HG03196 (cell line): ENCODE data around the gene APOF.
"Not testable (repeated sequence)": the region's sequence is repeated elsewhere in the genome, so short reads cannot be mapped to it uniquely, and the experiment has no call there.

Experiments
- ATAC-seq: cut with Tn5 transposase; IDR thresholded peaks from one replicate; pipeline ENCODE4 v1.9.1; 2021; ENCODE audit not compliant: unreplicated experiment

The APOF gene

DNA sequence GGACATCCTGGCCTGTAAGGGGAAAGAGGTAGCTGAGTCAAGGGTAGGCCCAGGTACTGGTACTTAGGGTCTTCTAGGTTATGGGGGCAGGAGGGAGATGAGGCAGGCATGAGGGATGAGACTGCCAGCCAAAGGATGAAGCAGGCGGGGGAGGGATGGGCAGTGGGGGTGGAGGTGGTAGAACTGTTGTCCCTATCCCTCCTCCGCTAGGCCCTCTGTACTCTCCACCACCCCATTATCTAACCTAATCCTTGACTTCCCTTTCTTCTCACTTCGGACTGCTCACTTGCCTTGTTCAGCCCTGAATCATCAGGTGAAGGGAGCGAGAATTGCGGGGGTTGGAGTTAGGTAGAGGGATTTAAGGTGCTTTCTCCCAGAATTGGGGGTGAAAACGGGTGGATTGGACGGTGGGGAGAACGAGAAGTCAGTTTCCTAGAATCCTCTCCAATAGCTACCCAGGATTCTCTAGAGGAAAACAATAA, 29.4 kb downstream of the APOF start:
- peak; percentile 0 for ATAC-seq

DNA sequence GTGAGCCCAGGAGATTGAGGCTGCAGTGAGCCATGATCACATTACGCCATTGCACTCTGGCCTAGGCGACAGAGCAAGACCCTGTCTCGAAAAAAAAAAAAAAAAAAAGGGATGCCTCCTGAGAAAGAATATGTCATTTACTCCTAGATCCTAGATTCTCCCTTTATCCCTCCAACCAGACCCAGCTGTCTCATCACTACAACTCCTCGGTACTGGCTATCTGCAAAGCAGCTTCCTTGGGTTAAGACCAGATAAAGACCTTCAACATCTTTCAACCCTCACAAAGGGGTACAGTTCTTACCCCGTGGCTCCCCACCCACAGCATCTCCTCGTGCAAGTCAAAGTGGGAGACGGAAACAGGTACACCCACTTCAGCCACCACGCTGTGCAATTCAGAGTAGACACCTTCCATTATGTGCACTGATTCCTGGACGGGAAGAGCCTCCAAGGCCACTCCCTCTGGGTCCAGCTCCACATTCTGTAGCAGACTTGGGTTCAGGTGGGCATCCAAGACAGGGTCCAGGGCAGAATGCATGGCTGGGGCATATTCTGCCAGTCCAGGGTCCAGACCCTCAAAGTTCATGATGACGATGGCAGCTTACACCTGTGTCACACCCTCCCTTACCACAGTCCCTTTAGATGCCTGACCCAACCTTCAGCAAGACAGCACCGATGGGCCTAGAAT, 30.0 kb downstream of the APOF start:
- no peak for ATAC-seq

DNA sequence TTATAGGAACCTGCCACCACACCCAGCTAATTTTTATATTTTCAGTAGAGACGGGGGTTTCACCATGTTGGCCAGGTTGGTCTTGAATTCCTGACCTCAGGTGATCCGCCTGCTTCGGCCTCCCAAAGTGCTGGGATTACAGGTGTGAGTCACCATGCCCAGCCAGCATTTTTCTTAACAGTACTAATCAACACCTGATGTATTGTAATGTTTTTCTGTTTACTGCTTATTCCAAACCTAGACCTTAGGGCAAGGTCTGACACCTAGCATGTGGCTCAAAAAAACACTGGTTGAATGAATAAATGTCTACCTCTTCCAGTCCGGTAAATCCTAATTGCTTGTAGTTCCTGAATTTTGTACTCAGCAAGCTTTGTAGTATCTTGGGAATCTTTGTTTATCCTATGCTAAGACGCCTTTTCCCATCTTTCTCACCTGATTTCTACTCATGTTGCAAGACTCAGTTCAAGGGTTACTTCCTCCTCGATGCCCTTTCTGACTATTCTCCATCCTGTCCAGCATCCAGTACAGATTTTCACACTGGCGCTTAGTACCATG, 31.6 kb downstream of the APOF start:
- ATAC-seq = no peak

DNA sequence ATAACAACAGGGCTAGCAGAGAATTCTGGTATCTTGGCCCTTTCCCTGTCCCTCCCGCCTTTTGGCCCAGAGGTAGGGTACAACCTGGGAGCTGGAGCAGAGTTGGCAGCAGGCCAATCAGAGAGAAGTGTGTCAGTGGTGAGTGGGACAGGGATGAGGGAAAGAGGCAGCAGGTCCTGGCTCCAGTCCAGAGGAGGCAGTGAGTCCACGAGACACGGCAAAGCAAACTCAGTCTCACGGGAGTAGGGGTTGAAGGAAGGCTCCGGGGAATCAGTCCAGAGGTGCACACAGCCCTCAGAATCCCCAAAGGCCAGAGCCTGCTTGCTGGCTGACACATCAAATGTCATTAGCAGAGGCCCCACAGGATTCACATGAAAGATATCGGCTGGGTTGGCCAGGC, 36.1 kb downstream of the APOF start:
- no peak for ATAC-seq

DNA sequence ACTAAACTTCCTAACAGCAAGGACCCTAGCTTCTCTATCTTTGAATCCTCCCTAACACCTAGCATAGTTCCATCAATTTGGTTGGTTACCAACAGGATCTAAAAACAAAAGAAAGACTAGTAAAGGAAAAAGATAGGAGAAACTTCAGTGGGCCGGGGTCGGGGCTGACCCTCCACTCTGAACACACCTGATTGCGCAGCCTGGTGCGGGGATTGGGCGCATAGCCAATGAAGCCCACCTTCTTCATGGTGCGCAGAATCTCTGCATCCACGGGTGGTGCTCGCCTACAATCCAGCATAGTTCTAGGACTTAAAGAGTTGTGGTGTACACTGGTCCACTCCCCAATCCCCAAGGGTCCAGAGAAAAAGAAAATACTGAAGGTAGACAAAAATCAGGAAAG, 36.5 kb downstream of the APOF start:
- no peak for ATAC-seq

DNA sequence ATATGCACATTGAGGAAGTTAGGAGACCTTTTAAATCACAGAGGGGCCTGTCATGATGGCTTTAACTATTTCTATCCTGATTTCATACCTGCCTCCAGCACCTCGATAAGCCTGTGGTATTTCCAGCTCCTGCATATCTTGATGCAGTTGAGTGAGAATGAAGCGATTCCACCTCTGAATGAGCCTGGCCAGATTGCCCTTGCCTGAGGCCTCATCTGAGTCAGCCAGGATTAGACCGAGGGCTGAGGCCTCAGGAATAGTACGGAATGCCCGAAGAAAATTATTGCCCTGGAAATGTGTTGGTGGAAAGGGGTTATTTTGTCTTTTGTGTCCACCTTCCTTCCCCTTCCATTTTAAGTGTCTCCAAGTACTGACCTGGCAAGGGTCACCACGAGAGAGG, 38.5 kb downstream of the APOF start:
- ATAC-seq = no peak

DNA sequence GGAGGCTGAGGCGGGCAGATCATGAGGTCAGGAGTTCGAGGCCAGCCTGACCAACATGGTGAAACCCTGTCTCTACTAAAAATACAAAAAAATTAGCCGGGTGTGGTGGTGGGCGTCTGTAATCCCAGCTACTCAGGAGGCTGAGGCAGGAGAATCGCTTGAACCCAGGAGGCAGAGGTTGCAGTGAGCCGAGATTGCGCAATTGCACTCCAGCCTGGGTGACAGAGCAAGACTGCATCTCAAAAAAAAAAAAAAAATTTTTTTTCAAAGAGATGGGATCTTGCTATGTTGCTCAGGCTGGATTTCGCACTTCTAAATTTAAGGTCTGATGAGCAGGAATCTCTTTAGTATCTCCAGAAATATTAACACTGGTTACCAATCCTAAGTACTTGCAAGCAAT, 41.0 kb downstream of the APOF start:
- not testable (repeated sequence) for ATAC-seq

DNA sequence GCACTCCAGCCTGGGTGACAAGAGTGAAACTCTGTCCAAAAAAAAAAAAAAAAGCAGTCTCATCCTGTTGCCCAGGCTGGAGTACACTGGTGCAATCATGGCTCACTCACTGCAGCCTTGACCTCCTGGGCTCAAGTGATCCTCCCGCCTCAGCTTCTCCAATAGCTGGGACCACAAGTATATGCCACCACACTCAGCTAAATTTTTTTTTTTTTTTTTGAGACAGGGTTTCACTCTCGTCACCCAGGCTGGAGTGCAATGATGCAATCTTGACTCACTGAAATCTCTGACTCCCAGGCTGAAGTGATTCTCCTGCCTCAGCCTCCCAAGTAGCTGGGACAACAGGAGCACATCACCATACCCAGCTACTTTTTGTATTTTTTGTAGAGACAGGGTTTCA, 41.6 kb downstream of the APOF start:
- ATAC-seq = no peak

DNA sequence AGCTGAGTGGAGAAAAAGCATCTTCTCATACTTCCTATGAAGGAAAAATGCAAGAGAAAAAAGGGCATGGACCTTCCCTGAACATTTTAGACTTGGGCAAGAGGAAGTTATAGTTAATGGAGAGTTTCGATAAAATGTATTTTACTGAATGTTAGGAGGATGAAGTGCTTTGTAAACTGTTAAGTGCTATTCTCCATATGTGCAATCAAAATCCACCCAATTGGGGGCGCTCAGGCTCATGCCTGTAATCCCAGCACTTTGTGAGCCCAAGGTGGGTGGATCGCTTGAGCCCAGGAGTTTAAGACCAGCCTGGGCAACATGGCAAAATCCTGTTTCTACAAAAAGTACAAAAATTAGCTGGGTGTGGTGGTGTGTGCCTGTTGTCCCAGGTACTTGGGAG, 45.0 kb downstream of the APOF start:
- ATAC-seq = no peak

DNA sequence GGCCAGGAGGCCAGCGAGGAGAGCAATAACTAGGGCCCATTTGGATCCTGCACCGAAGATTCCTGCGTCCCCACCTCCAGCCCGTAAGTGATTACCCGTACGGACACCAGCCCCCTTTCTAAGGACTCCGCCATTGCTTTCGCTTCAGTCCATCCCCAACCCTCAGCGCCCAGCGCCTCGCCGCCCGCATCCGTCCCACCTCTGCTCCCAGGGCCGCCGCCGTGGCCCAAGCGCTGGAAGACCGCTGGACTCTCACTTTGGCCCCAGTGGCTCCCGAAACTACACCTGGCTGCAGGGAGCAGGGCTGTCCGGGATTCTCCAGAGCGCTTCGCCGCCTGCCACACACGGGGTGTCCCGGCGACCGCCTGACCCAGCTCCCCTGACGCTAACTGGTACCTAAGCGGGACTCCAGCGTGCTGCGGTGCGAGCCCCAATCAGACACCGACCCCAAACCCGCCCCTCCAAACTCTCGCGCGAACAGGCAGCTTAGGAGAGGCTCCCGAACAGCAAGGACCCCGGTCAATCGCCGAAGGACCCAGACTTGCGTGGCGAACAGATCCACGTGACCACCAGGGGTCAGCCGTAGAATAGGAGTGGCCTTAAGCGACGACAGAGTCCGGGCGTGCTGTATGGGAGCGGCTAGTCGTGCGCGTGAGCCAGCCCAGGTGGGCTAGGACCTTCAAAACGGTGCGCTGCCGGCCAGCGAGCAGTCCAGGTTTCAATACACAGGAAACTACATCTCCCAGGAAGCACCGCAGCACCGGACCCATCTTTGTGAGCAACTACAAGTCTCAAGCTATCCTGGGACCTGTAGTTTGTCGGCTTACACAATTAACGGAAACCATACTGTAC, 46.8 kb downstream of the APOF start, which contains the start of gene CNPY2:
CNPY2 (minus strand) TSS at position 367 of the 852 bp plus-strand sequence. CDS start 771 bp downstream, outside the sequence.
- peak; percentile 83 for ATAC-seq

DNA sequence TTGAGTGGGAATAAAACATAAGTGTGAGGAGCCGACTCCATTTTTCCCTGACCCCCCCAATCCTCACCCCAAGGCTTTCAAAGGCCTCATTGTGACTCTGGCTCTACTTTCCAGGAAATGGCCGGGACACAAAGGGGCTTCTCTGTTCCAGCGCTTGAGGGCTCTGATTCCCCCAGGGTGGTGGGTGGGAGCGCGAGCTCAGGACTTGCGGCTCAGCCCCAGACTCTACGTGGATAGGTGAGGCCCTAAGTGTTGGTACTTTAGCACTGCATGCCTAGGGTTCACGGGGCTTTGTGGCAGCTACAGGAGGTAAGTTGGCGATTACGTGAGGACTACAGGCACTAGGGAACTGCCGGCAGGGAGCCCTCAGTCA, 47.4 kb downstream of the APOF start:
- ATAC-seq = no peak

DNA sequence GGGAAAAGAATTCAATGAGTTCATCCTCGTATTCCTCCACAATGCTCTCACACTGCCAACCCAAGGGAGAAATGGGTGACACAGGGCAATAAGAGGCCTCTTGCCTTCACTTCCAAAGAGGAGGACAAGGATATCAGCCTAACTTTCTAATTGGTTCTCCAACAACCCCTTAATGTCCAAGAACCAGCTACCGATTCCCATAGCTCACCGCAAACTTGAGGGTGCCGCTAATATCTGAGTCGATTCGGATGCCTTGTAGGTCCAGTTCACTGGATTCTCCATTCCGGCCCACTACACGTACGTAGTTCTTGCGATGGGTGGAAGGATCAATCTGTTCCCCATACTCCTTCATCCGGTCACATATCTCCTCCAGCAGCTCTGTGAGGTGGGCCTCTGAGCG, 51.7 kb downstream of the APOF start:
- ATAC-seq = no peak
